ENCODE measurements around the gene PDZD2.
"Not testable (repeated sequence)": the region's sequence is repeated elsewhere in the genome, so short reads cannot be mapped to it uniquely, and the experiment has no call there.

Gene PDZD2

DNA sequence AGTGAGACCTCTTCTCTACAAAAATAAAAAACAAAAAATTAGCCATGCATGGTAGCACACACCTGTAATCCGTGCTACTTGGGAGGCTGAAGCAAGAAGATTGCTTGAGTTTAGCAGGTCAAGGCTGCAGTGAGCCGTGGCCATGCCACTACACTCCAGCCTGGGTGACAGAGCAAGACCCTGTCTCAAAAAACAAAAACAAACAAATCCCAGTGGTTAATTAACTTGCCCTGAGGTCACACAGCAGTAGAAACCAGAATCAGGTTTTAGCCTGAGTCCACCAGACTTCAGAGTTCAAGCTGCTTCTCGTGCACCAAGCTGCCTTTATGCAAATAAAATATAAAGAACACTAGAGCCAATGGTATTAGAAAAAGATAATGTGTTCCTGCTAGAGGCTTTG lies 365.5 kb downstream of the PDZD2 start:
- no peak for DNase-seq (ENCODE audit: low read depth in 2 of 2)

DNA sequence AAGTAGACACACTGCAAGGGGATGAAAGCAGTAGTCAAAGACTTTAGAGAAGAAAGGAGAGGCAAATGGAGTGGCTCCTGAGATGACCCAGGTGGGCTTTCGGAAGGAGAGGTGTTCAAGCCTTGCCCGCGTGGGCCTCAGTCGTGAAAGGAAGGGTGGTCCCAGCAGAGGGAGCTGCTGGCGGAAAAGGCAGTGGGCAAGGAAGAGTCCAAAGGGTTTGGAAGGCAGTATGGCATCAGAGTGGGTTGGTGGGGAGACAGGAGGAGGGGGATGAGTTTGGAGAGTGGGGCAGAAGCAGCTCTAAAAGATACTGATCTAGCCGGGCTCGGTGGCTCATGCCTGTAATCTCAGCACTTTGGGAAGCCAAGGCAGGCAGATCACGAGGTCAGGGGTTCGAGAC lies 369.8 kb downstream of the PDZD2 start:
- no peak for DNase-seq (ENCODE audit: low read depth in 2 of 2)

DNA sequence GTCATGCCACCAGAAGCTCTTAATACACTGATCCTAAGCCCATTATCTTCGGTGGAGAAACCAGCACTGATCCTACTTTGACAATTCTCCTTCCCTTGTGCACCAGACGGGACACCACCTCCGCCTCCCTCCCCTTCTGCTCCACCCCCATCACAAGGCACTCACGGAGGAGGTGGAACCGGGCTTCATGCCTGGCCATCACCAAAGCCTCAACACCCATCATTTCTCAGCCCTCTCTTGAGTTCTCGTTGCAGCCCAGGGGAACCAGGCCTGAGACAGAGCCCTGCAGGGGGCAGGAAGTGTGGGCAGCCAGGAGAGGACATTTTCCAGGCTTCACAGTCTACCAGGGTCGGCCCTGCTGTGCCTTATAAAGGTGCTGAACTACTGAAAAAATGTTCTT lies 374.7 kb downstream of the PDZD2 start:
- no peak for DNase-seq (ENCODE audit: low read depth in 2 of 2)

DNA sequence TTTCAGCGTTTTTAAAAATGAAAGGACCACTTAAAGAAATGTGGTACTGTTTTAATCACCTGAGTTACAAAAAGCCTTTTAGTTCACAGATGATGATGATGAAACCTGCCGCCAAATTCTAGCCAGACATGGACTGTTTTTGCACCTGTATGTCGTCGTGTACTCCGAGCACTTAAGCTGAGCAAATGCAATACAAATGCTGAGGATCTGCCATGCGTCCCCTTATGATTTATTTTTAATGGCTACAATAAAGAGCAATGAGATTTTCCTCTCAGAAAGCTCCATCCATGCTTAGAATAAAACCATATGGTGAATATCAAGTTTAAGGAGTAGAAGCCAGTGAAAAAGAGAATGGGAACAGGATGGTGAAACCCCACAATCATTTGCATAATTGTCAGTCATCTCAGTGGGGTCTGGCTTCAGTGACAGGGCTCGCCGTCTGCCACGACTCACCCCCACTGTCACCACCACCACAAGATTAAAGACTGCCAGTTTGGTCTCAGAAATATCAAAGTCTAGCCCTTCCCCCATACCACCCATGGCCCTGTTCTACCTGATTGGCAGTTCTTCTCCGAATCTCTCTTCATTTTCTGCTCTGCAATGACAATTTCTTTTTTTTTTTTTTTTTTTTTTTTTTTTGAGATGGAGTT lies 375.3 kb downstream of the PDZD2 start:
- DNase-seq (ENCODE audit: low read depth in 2 of 2), result no peak

DNA sequence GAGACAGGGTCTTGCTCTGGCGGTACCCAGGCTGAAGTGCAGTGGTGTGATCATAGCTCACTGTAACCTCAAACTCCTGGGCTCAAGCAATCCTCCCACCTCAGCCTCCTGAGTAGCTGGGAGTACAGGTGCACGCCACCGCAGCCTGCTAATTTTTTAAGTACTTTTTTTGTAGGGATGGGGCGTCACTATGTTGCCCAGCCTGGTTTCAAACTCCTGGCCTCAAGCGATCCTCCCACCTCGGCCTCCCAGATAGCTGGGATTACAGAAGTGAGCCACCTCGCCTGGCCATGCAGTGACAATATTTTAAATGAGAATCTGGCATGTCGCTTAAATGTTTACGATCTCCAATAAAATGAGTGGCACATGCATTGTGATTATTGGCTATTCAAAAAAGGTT lies 376.3 kb downstream of the PDZD2 start:
- not testable (repeated sequence) for DNase-seq (ENCODE audit: low read depth in 2 of 2)

DNA sequence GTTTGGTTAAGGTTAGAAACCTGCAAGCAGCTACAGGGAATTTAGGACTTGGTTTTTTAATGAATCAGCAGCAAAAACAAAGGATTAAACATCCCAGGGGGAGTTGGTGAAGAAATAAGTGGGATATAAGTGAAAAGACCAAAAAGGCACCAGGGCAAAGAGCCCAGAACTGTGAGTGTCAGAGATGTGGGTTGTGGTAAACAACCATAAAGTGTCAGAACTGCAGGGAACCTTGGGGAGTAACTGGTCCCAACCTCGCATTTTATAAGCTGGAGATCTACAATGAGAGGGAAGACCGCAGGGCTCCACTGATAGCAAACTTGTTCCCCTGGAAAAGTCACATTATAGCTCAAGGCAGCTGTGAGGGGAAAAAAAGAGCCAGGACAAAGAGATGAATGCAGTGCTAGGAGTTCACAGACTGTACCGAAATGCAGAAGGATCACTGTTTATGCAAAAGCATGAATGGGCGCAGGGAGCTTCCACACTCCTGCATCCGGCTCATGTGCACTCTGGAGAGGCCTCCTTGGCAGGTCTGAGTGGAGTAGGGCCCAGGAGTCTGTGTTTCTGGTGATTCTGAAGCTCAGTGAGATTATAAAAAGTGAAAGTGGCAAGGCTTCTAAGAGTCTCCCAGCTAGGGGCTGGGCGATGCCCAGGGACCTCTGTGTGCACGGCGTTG lies 378.9 kb downstream of the PDZD2 start:
- no peak for DNase-seq (ENCODE audit: low read depth in 2 of 2)

DNA sequence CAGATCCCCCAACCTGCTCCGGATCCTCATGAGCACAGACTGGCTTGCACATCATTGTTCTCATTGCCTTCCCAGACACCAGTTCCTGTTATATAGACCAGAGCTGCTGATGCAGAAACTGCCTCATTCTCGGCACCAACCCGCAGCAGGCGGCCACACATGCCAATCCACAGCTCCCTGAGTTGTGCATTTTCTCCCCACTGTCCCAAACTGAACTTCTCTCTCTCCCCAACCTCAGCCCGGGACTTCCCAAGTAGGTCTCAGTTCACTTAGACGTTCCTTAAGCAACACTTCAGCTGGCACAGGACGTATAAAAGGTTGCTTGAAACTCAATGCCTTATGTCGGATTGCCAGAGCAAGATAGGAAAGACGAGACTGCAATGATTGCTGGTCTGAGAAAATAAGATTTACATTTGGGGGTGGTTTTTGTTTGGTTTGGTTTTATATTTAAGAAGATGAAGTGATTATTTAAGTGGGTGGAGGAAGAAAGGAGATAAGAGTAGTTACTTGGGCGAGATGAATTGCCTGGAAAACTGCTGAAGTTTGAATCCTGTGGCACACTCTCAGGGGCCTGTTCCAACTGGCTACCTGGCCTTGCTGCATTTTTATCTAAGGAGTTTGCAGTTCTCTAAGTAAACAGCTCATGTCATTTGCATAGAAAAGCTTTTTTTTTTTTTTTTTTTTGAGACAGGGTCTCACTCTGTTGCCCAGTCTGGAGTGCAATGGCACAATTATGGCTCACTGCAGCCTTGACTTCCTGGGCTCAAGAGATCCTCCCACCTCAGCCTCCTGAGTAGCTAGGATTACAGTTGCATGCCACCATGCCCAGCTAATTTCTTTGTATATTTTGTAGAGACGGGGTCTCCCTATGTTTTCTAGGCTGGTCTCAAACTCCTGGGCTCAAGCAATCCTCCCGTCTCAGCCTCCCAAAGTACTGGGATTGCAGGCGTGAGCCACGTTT lies 379.8 kb downstream of the PDZD2 start:
- no peak for DNase-seq (ENCODE audit: low read depth in 2 of 2)

DNA sequence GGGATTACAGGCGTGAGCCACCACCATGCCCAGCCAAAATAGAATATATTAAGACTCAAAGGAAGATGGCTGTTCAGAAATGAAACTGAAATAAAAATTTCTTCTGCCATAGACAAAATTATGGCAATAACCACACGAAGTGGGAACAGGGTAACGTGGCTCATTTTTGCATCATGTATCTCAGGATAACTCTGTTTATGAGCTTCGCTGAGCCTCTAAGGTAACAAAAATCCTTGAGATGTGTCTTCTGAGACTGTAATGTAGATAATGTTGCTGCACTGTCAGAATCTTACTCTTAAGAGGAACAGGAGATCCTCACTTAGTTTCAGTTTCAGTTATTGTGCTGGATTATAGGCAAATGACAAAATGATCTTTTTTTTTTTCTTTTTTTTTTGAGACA lies 381.3 kb downstream of the PDZD2 start:
- no peak for DNase-seq (ENCODE audit: low read depth in 2 of 2)

DNA sequence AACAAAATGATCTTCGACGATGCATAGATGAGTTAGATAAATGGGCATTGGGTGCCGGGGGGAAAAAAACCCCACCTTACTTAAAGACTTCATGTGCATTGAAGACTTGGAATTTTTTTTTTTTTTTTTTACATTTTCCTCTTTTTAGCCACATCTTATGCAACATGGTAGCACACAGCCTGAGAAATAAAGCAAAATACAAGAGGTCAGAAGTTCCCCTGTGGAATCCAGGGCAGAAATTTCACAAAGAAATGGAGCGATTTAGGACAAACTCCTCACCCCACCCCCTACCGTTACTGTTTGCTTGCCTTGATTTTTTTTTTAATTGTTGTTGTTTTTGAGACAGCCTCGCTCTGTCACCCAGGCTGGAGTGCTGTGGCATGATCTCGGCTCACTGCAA lies 382.0 kb downstream of the PDZD2 start:
- no peak for DNase-seq (ENCODE audit: low read depth in 2 of 2)

DNA sequence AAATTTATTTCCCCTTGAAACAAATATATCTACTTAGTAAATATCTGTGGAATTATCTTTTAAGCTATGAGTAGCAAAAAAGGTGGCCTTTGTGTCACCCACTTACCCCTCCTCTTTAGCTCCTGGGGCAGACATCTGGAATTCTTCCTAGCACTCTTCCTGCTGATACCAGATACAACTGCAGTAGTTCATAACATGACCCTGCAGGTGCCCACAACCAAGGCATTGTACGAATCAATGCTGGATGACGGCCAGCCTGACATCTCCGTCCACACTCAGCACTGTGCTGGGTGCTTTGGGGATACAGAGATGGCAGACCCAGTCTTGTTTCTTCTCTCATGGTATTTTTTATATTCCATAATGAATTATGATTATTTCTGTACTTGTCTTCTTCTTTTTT lies 382.8 kb downstream of the PDZD2 start:
- no peak for DNase-seq (ENCODE audit: low read depth in 2 of 2)

DNA sequence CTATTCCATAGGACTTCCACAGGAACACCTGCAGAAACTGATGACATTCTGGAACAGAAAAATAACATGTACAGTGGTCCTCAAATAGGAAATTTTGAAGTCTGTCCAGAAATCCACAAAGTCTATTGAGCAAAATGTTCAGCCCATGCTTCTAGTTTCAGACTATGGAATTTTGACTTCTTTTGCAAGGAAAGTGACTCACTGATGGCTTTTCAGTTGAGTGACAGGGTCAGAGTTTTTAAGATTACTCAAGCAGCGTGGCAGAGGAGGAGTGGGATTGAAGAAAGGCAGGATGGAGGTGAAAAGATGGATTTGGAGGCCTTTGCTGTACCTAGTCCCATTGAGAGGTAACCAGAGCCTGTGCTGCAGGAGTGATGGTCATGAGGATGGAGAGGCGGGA lies 383.7 kb downstream of the PDZD2 start:
- DNase-seq (ENCODE audit: low read depth in 2 of 2), result no peak

DNA sequence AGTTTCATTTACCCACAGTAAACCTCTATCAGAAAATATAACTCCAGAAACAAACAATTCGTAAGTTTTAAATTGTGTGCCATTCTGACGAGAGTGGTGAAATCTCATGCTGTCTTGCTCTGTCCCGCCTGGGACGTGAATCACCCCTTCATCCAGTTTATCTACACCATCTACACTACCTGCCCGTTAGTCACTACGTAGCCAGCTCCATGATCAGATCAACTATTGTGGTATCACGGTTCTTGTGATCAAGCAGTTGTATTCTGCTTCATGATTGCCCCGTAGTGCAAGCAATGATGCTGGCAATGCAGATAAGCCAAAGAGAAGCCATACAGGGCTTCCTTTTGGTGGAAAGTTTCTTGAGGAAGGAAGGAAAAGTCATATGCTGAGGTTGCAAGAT lies 384.9 kb downstream of the PDZD2 start:
- no peak for DNase-seq (ENCODE audit: low read depth in 2 of 2)

DNA sequence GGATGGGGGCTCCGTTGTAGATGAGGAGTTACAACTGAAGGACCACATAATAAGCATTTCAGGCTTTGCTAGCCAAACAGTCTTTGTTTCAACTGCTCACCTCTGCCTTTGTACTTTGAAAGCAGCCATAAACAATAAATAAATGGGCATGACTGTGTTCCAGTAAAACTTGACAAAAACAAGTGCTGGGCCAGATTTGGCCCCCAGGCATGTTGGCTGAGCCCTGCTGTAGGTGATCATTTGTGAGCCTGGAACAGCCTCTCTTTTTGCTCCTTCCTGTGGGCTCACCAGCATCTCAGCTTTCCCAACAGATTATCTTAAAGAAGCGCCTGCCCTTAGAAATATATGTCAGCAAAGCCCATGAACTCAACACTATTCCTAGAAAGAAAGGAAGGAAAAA lies 385.8 kb downstream of the PDZD2 start:
- DNase-seq (ENCODE audit: low read depth in 2 of 2), result no peak

DNA sequence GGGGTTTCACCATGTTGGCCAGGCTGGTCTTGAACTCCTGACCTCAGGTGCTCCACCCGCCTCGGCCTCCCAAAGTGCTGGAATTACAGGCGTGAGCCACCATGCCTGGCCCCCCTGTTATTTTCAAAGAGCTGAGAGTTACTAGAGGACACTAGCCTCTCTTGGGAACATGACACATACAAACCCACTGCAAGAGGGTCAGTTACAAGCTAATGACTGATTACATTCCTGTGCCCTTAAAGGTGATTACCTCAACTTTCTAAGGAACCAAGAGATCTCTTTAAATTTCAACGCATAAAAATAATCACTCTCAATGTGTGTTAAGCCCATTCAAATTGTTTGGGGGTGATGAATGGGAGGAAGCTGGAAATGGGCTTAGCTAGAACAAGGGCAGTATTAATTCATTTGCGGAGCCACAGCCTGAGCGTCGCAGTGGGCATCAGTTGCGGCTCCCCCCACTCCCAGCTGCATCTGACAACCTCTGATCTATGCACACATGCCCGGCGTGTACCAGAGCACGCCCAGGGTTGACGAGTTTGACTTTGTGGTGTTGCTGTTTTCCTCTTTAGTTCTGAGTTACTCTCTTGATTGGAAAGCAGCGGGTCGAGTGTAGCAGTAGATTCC lies 388.3 kb downstream of the PDZD2 start:
- no peak for DNase-seq (ENCODE audit: low read depth in 2 of 2)

DNA sequence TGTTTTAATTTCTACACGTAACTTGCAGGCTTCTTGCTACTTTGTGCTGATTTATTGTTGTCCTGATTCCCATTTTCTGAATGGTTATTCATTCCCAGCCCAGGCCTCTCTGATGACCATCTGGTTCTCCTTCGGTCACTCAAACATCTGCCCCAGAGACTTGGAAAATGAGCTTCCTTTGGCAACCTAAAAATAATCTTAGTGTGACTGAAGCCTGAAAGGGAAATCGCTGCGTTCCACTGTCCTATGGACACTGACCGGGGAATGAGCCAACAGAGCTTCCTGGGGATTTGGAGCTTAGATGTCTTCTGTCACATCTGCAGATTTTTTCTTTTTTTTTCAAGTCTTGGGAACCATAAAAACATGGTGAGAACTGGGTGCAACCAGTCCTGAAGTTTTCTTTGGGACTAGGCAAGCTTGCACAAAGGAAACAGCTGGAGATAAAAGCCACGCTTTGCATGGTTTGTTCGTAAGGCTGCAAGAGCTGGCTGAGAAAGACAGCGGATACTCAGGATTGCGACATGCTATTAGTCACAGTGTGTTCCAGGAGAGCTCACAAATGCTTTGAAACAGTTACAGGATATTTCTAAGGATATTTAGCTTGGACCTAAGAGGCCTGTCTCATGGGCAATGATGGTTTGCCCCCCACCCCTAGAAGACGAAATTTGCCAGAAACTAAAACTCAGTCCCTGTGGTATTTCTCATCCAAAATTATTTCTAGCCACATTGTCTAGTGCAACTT lies 389.0 kb downstream of the PDZD2 start:
- DNase-seq (ENCODE audit: low read depth in 2 of 2), result no peak

DNA sequence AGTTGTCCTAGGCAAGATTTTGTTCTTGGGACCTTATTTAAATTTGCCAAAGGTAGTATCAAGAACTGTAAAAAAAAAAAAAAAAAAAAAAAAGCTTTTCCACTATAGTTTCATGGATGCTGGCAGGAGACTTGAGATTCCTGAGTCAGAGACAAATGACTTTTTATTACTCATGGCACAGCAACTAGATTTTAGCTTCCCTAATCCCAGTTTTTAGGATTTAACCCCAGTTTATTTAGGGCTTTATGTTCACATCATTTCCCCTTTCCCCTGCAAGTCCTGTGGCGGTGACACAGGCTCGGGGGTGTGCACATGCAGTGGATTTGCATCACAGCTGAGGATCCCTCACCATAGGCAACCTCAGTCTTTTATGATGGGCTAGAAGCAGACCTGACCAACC lies 390.3 kb downstream of the PDZD2 start:
- DNase-seq (ENCODE audit: low read depth in 2 of 2), result no peak

DNA sequence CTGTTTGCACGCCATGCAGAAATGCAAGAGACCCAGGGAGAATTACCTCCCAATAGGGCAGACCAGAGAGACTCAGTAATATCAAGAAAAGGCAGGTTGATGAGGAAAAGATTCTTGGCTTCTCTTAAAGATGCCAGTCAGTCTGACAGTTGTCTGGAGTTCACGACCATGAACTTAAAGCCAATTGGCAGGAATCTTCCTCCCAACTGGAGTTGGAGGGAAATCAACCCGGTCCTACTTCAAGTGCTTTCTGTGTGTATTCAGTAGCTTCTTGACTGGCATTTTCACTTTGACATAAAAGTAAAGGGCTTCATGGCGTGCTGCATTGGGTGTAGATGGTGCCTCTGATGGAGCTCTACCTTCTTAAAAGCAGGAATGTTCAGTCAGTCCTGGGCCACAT lies 390.9 kb downstream of the PDZD2 start:
- no peak for DNase-seq (ENCODE audit: low read depth in 2 of 2)

DNA sequence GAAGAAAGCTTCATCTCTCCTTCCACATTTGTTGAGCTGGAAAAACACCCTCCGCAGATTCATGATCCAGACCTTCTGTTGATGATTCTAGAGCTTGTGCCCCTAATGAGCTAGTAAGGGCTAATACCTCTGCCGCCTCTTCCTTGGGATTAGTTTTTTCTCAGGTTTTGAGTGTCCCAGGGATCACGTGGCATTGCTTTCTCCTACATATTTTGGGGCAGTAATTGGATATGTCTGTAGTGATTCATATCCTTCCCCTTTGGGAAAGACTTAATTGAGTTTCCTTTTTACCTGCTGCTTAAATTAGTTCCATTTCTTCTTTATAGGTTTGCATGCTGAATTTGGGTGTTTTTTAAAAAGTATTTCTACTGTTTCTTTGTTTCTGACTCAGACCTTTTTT lies 391.3 kb downstream of the PDZD2 start:
- no peak for DNase-seq (ENCODE audit: low read depth in 2 of 2)

DNA sequence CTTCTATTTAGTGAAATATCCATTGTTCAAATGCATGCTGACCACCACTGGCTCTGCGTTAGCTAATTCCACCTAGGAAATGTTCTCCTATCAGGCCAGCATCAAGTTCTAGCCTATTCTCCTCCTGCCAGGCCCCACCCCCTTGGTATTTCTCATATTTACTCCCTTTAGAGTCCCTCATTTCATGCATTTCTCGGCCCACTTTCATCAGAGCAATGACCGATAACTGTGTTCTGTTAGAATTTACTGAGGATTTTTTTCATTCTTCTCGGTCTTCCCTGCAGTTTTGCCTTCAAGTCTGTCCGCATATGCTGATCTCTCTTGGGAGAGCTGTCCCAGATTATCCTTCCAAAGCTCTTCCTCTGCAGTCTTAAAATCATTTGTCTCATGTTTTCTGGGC lies 391.8 kb downstream of the PDZD2 start:
- no peak for DNase-seq (ENCODE audit: low read depth in 2 of 2)

DNA sequence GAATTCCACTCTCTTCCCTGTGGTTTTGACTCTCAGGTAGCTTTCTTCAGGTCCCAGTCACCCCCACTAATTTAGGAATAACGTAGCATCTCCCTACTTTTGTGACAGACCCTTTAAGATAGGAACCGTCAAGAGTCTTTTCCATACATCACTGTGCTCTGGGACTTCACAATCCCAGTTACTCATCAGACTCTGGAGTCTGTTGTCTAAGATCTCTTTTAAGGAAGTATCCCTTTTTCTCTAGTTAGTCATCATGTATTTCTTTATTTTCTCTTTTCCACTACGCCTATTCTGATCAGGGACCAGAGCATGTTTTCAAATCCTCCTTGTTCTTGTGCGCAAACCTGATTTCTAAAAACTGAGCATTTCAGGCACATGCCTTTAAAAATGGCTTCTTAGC lies 392.2 kb downstream of the PDZD2 start:
- DNase-seq (ENCODE audit: low read depth in 2 of 2), result no peak

DNA sequence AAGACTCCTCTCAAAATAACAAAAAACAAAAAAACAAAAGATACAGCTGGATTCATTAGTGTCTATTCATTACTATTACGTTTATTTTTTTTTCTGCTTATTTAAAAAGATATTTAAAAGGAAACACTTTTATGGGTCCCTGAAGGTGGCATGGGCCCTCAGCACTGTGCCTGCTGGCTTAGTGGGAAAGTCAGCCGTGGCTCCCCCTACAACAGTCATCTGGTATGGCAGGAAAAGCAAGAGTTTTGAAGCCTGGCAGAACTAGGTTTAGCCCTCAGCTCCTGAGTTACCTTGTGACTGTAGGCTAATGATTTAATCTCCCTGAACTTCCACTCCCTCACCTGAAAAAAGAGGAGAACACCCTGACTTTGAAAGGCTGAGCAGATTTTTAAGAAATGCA lies 399.6 kb downstream of the PDZD2 start:
- DNase-seq (ENCODE audit: low read depth in 2 of 2), result no peak

DNA sequence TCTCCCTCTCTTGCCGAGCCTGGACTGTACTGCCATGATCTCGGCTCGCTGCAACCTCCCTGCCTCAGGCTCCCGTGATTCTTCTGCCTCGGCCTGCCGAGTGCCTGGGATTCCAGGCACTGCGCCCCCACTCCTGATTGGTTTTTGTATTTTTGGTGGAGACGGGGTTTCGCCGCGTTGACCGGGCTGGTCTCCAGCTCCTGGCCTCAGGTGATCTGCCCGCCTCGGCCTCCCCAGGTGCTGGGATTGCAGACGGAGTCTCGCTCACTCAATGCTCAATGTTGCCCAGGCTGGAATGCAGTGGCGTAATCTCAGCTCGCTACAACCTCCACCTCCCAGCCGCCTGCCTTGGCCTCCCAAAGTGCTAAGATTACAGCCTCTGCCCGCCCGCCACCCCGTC lies 400.2 kb downstream of the PDZD2 start:
- DNase-seq (ENCODE audit: low read depth in 2 of 2), result not testable (repeated sequence)

All from stimulated activated CD8-positive, alpha-beta memory T cell treated with anti-CD3 and anti-CD28 coated beads, Interleukin-7, amount 100 ng/mL, for 4 hours (primary cell).